ENCODE results near the gene KIAA1755.

The KIAA1755 gene

GRCh38 chr20:38216746-38217595, 43.6 kb downstream of the KIAA1755 start:
- FAIRE-seq = no peak

- no peak for FAIRE-seq
These were observed 44.3 kb downstream of the KIAA1755 start for GRCh38 chr20:38216201-38216600.

GRCh38 chr20:38215194-38216182, 45.0 kb downstream of the KIAA1755 start:
- FAIRE-seq = no peak

- FAIRE-seq = no peak
These were observed 46.0 kb downstream of the KIAA1755 start for GRCh38 chr20:38214256-38215193.

- no peak for FAIRE-seq
These were observed 47.0 kb downstream of the KIAA1755 start for GRCh38 chr20:38213607-38213940.

GRCh38 chr20:38212806-38213606, 47.5 kb downstream of the KIAA1755 start:
- no peak for FAIRE-seq

- FAIRE-seq = no peak
These were observed 49.1 kb downstream of the KIAA1755 start for GRCh38 chr20:38211200-38212097.

GRCh38 chr20:38210741-38211140, 49.8 kb downstream of the KIAA1755 start:
- FAIRE-seq = no peak

- FAIRE-seq = no peak
These were observed 50.7 kb downstream of the KIAA1755 start for GRCh38 chr20:38209736-38210405.

- FAIRE-seq = no peak
These were observed 51.4 kb downstream of the KIAA1755 start for GRCh38 chr20:38209054-38209675.

- FAIRE-seq = no peak
These were observed 52.0 kb downstream of the KIAA1755 start for GRCh38 chr20:38208523-38208922.

- FAIRE-seq = no peak
These were observed 52.4 kb downstream of the KIAA1755 start for GRCh38 chr20:38208088-38208487.

GRCh38 chr20:38207621-38208020, 52.9 kb downstream of the KIAA1755 start:
- FAIRE-seq = no peak

- no peak for FAIRE-seq
These were observed 55.5 kb downstream of the KIAA1755 start for GRCh38 chr20:38205001-38205400.

- no peak for FAIRE-seq
These were observed 56.6 kb downstream of the KIAA1755 start for GRCh38 chr20:38203981-38204357.

- FAIRE-seq = no peak
These were observed 57.1 kb downstream of the KIAA1755 start for GRCh38 chr20:38203337-38203980.

GRCh38 chr20:38202982-38203293, 57.6 kb downstream of the KIAA1755 start:
- FAIRE-seq = no peak

- FAIRE-seq = no peak
These were observed 58.2 kb downstream of the KIAA1755 start for GRCh38 chr20:38202153-38202981.
